DOHH2 (cell line): ENCODE data around the gene TNFRSF11A.

Source experiments
- H3F3A ChIP-seq: fragments of 200-600 bp; sonication (generic), shearing (Covaris generic); 2 replicates; pipeline ENCODE4 v1.6.0; 2016; ENCODE audit warnings: antibody characterized with exemption, mild to moderate bottlenecking; ENCODE audit not compliant: control insufficient read depth, insufficient read depth
- H3K27ac ChIP-seq: fragments of 200-600 bp; sonication (generic); 2 replicates; pipeline ENCODE4 v1.5.1; 2014; ENCODE audit warnings: low read depth, mild to moderate bottlenecking, low read length, moderate library complexity
- H3K27me3 ChIP-seq: fragments of 200-600 bp; sonication (generic); 2 replicates; pipeline ENCODE4 v1.6.1; 2014; ENCODE audit warnings: mild to moderate bottlenecking, low read length, mixed read lengths; ENCODE audit not compliant: control insufficient read depth
- H3K36me3 ChIP-seq: fragments of 200-600 bp; sonication (generic); 2 replicates; pipeline ENCODE4 v1.6.1; 2014; ENCODE audit warnings: mild to moderate bottlenecking, low read length, moderate library complexity, mixed read lengths; ENCODE audit not compliant: control insufficient read depth
- H3K4me1 ChIP-seq: fragments of 200-600 bp; sonication (generic); 2 replicates; pipeline ENCODE4 v1.6.1; 2014; ENCODE audit warnings: mild to moderate bottlenecking, low read length, mixed read lengths; ENCODE audit not compliant: control insufficient read depth
- H3K4me2 ChIP-seq: fragments of 200-600 bp; sonication (generic); 2 replicates; pipeline ENCODE4 v1.6.0; 2014; ENCODE audit warnings: mild to moderate bottlenecking, low read length, moderate library complexity
- H3K4me3 ChIP-seq: fragments of 200-600 bp; sonication (generic); 2 replicates; pipeline ENCODE4 v1.5.1; 2014; ENCODE audit warnings: mild to moderate bottlenecking, low read length, mixed read lengths
- H3K79me2 ChIP-seq: fragments of 200-600 bp; sonication (generic); 2 replicates; pipeline ENCODE4 v1.6.1; 2014; ENCODE audit warnings: mild to moderate bottlenecking, low read length, mixed read lengths; ENCODE audit not compliant: control insufficient read depth
- H3K9me2 ChIP-seq: fragments of 200-600 bp; sonication (generic); replicated peaks from 2 replicates; pipeline ENCODE4 v1.6.1; 2014; ENCODE audit warnings: mild to moderate bottlenecking, low read length, mixed read lengths; ENCODE audit not compliant: control insufficient read depth
- H3K9me3 ChIP-seq: fragments of 200-600 bp; sonication (generic); 2 replicates; pipeline ENCODE4 v1.6.1; 2014; ENCODE audit warnings: antibody characterized with exemption, low read length, mixed read lengths; ENCODE audit not compliant: control insufficient read depth, insufficient read depth
- H4K20me1 ChIP-seq: fragments of 200-600 bp; sonication (generic); 2 replicates; pipeline ENCODE4 v1.6.0; 2014; ENCODE audit warnings: low read depth, mild to moderate bottlenecking, antibody characterized with exemption, low read length, moderate library complexity; ENCODE audit not compliant: control insufficient read depth, insufficient read depth
- EZH2phosphoT487 ChIP-seq: fragments of 200-600 bp; sonication (generic); IDR thresholded peaks from 2 replicates; pipeline ENCODE4 v1.6.1; 2017; ENCODE audit warnings: borderline replicate concordance, mild to moderate bottlenecking, antibody characterized with exemption, low read length, moderate library complexity, mixed read lengths
- TF ChIP-seq, protein P1 (sequence below): fragments of 200-600 bp; sonication (generic); IDR thresholded peaks from one replicate; pipeline ENCODE4 v1.5.1; 2014; ENCODE audit warnings: antibody characterized with exemption, mild to moderate bottlenecking, low read depth, low read length; ENCODE audit not compliant: poor library complexity, severe bottlenecking

Gene TNFRSF11A

DNA sequence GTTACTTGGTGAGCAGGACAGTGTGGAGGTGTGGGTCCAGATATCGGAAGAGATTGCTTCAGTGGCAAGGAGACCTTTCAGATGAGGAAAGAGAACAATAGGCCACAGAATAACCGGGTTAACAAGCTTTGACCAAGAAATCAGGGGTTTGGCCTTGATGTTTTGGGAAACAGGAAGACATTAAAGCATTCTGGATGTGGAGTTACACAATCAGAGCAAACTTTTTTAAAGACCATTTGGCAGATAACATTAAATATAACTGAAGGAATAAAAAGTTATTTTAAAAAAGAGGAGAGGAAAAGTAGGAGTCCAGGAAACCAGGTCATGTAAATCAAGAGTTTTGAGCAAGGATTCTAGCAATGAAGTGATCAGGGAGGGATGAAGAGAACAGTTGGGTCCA lies 35.7 kb downstream of the TNFRSF11A start:
- H3K27ac ChIP-seq: no peak overlapping the region
- H3K4me3 ChIP-seq: no peak overlapping the region
- no peaks in the 10 kb centered on the region for H3K36me3 ChIP-seq
- H3K4me1 ChIP-seq: peaks cover 18% of the 10 kb centered on the region
- no peaks in the 10 kb centered on the region for H4K20me1 ChIP-seq
- H3K79me2 ChIP-seq: no peaks in the 10 kb centered on the region
- H3K4me2 ChIP-seq: no peak overlapping the region
- H3K27me3 ChIP-seq: no peaks in the 10 kb centered on the region
- no peaks in the 10 kb centered on the region for H3K9me3 ChIP-seq
- H3K9me2 ChIP-seq: no peaks in the 10 kb centered on the region
- TF ChIP-seq, protein P1, sequence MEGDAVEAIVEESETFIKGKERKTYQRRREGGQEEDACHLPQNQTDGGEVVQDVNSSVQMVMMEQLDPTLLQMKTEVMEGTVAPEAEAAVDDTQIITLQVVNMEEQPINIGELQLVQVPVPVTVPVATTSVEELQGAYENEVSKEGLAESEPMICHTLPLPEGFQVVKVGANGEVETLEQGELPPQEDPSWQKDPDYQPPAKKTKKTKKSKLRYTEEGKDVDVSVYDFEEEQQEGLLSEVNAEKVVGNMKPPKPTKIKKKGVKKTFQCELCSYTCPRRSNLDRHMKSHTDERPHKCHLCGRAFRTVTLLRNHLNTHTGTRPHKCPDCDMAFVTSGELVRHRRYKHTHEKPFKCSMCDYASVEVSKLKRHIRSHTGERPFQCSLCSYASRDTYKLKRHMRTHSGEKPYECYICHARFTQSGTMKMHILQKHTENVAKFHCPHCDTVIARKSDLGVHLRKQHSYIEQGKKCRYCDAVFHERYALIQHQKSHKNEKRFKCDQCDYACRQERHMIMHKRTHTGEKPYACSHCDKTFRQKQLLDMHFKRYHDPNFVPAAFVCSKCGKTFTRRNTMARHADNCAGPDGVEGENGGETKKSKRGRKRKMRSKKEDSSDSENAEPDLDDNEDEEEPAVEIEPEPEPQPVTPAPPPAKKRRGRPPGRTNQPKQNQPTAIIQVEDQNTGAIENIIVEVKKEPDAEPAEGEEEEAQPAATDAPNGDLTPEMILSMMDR: no peak
- no peaks in the 10 kb centered on the region for H3F3A ChIP-seq

DNA sequence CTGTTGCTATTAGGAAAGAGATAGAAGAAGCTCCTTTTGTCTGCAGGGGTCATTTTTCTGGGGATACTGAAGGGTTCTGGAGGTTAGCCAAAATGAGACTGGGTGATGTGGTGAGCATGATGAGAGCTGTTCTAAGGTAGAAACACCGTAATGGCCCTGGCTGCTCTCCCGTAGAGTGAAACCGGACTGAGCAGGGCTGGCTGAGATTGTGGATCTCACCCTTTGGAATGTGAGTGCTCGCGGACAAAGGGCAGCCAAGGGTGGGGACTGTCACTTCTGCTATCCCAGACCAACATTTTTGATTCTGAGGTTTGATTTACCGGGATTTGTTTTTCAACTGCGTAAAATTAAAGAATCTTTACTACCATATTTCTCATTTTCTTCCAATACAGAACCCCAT lies 36.2 kb downstream of the TNFRSF11A start:
- Histone ChIP-seq H3F3A (no peaks in the 10 kb centered on the region), H3K4me1 (peaks cover 23% of the 10 kb centered on the region)

DNA sequence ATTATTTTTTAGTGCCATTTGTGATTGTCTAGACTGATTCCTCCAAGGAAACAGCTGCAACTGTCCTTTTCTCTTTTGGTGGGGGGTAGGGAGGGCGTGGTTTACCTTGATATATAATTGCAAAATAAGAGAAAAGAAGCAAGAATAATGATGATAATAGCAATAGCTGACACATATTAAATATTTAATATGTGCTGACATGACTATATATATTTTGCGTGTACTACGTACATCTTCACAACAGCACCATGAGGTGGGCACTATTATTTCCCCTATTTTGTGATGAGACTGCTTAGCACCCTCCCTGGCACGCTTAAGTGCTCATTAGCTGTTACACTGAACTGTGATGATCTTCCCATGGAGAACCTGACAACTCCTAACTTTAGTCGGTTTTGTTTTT lies 39.4 kb downstream of the TNFRSF11A start:
- H3K4me3 ChIP-seq: no peak overlapping the region
- H3K79me2 ChIP-seq: no peaks in the 10 kb centered on the region
- H3F3A ChIP-seq: no peaks in the 10 kb centered on the region
- H3K27me3 ChIP-seq: no peaks in the 10 kb centered on the region
- no peak overlapping the region for H3K27ac ChIP-seq
- peaks cover 35% of the 10 kb centered on the region for H3K4me1 ChIP-seq
- H3K36me3 ChIP-seq: no peaks in the 10 kb centered on the region
- no peaks in the 10 kb centered on the region for H4K20me1 ChIP-seq
- H3K9me3 ChIP-seq: no peaks in the 10 kb centered on the region
- TF ChIP-seq EZH2phosphoT487: no peak
- TF ChIP-seq, protein P1: no peak
- H3K4me2 ChIP-seq: no peak overlapping the region
- H3K9me2 ChIP-seq: no peaks in the 10 kb centered on the region

More for the DNA sequence above, 36.2 kb downstream of the TNFRSF11A start:
- Histone ChIP-seq H3K9me3 (no peaks in the 10 kb centered on the region), H3K4me2 (no peak overlapping the region), H3K79me2 (no peaks in the 10 kb centered on the region), H3K27ac (no peak overlapping the region), H3K9me2 (no peaks in the 10 kb centered on the region), H3K4me3 (no peak overlapping the region), H4K20me1 (no peaks in the 10 kb centered on the region), H3K27me3 (no peaks in the 10 kb centered on the region), H3K36me3 (no peaks in the 10 kb centered on the region)
- TF ChIP-seq, protein P1: no peak
- no peak for TF ChIP-seq EZH2phosphoT487

GRCh38 chr18:62365420-62365819 lies 40.3 kb downstream of the TNFRSF11A start:
- TF ChIP-seq, protein P1: no peak
- no peak for TF ChIP-seq EZH2phosphoT487
- no peak overlapping the region for H3K4me3 ChIP-seq
- H3K9me3 ChIP-seq: no peaks in the 10 kb centered on the region
- H4K20me1 ChIP-seq: no peaks in the 10 kb centered on the region
- H3F3A ChIP-seq: no peaks in the 10 kb centered on the region
- peaks cover 42% of the 10 kb centered on the region for H3K4me1 ChIP-seq
- H3K4me2 ChIP-seq: peak overlapping the region; percentile 35
- peak overlapping the region; percentile 17; the same call in 1 of the 2 replicates for H3K27ac ChIP-seq
- H3K9me2 ChIP-seq: no peaks in the 10 kb centered on the region
- no peaks in the 10 kb centered on the region for H3K36me3 ChIP-seq
- no peaks in the 10 kb centered on the region for H3K27me3 ChIP-seq
- H3K79me2 ChIP-seq: no peaks in the 10 kb centered on the region
